ENCODE results near the gene USP26. TPM values are rescaled to one million over a fixed set of nuclear protein-coding genes. Genes with fewer than 3 reads are reported as not detected.
"Not testable (repeated sequence)": the region's sequence is repeated elsewhere in the genome, so short reads cannot be mapped to it uniquely, and the experiment has no call there.

The USP26 gene
- total RNA-seq, 1 donor from 2014 or later = not detected

- H3K9me3 Mint-ChIP-seq = peaks cover 5% of the 10 kb centered on the region
Observed at GRCh38 chrX:132983496-132983895, 113.4 kb downstream of the USP26 start.

GRCh38 chrX:132980035-132980434 is 116.9 kb downstream of the USP26 start:
- H3K27ac ChIP-seq; H3K36me3 ChIP-seq; H3K27me3 ChIP-seq; H3K4me2 ChIP-seq; H3K4me3 ChIP-seq; H3K9ac ChIP-seq; H3K36me3 Mint-ChIP-seq; H3K9me3 Mint-ChIP-seq; H3K4me1 Mint-ChIP-seq; H2AFZ ChIP-seq (replicated peaks); H3K79me2 ChIP-seq (ENCODE audit: low read depth); H4K20me1 ChIP-seq (ENCODE audit: low read depth); H3K4me1 ChIP-seq; H3K27ac Mint-ChIP-seq; H3K27me3 Mint-ChIP-seq (ENCODE audit: insufficient read depth, low read depth); H3F3A ChIP-seq (ENCODE audit: low read depth); H3K4me3 Mint-ChIP-seq; H3K9me3 ChIP-seq (ENCODE audit: low read depth); DNase-seq (ENCODE audit: low spot score): not testable (repeated sequence)

More at GRCh38 chrX:132983496-132983895, 113.4 kb downstream of the USP26 start:
- Histone ChIP-seq H3F3A (ENCODE audit: low read depth) (no peaks in the 10 kb centered on the region), H3K36me3 (no peaks in the 10 kb centered on the region), H3K4me2 (no peak overlapping the region), H4K20me1 (ENCODE audit: low read depth) (no peaks in the 10 kb centered on the region), H3K27ac (no peak overlapping the region), H2AFZ (replicated peaks) (no peak overlapping the region), H3K9ac (no peak overlapping the region), H3K4me1 (no peaks in the 10 kb centered on the region), H3K79me2 (ENCODE audit: low read depth) (no peaks in the 10 kb centered on the region), H3K9me3 (ENCODE audit: low read depth) (peaks cover 5% of the 10 kb centered on the region), H3K27me3 (no peaks in the 10 kb centered on the region), H3K4me3 (no peak overlapping the region)
- no peak for TF ChIP-seq EZH2 (IDR thresholded peaks at IDR 0.05)
- TF ChIP-seq EZH2phosphoT487 (IDR thresholded peaks at IDR 0.05) = no peak
- no peak for TF ChIP-seq CTCF (IDR thresholded peaks at IDR 0.05)
- Mint-ChIP-seq H3K27ac (no peak overlapping the region), H3K36me3 (peaks cover 1% of the 10 kb centered on the region), H3K4me1 (no peaks in the 10 kb centered on the region), H3K27me3 (ENCODE audit: insufficient read depth, low read depth) (peaks cover 2% of the 10 kb centered on the region), H3K4me3 (no peak overlapping the region)
- DNase-seq (ENCODE audit: low spot score) = no peak

Other genes starting within 250 kb of the USP26 start
- gene HS6ST2, start 138.5 kb downstream of the USP26 start, total RNA-seq (ENCODE audit: low replicate concordance) = 36.8 and 43.2 TPM in 2 replicates
- gene TFDP3, start 121.2 kb upstream of the USP26 start, total RNA-seq (ENCODE audit: low replicate concordance) = not detected in 2 replicates

All from neural progenitor cell (in vitro differentiated cells).